Endothelial cell of umbilical vein (primary cell): Measurements from ENCODE around the gene MED15.

Experiments used
- EZH2 ChIP-seq: IDR thresholded peaks from 2 replicates; pipeline ENCODE4 v1.6.1; 2012; ENCODE audit warnings: borderline replicate concordance, low read depth, mild to moderate bottlenecking, moderate library complexity, low read length, inconsistent platforms; ENCODE audit not compliant: severe bottlenecking
- POLR2AphosphoS5 ChIP-seq: IDR thresholded peaks from 2 replicates; pipeline ENCODE4 v1.6.1; 2012; ENCODE audit warnings: low read depth, mild to moderate bottlenecking, control low read depth, low read length, moderate library complexity; ENCODE audit not compliant: insufficient read depth
- TF ChIP-seq, protein P1 (sequence below), 2 donors: IDR thresholded peaks; 1 replicate in 1 of 2; 2 replicates in 1 of 2; pipeline ENCODE4 v1.5.1; 2011; ENCODE audit warnings: low read length in 2 of 2, mild to moderate bottlenecking in 2 of 2, moderate library complexity in 2 of 2, control low read depth in 1 of 2, inconsistent platforms in 1 of 2, low read depth in 1 of 2; ENCODE audit not compliant: insufficient read depth in 1 of 2; ENCODE audit errors: extremely low read depth in 1 of 2

DNA sequence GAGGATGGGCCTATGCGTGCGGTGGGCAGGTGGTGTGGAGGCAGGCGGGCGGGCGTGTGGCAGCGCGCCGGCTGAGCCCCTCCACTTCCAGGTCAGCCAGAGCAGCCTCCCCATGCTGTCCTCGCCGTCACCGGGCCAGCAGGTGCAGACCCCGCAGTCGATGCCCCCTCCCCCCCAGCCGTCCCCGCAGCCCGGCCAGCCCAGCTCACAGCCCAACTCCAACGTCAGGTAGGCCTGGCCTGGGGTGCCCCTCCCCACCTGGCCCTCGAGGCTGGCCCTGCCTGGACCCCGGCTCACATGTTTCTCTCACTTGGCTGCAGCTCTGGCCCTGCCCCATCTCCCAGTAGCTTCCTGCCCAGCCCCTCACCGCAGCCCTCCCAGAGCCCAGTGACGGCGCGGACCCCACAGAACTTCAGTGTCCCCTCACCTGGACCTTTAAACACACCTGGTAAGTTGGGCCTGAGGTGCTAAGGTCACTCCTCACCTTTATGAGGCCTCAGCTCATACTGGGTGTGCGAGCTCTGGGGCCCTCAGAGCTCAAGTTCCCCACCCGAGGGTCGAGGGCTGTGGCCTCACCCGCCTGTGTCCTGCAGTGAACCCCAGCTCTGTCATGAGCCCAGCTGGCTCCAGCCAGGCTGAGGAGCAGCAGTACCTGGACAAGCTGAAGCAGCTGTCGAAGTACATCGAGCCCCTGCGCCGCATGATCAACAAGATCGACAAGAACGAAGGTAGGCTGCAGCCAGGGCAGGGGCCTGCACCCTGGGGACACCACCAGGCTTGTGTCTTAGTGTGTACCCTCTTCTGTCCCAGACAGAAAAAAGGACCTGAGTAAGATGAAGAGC lies 75.3 kb downstream of the MED15 start:
- TF ChIP-seq EZH2 (no peak), POLR2AphosphoS5 (no peak)
- TF ChIP-seq, protein P1, sequence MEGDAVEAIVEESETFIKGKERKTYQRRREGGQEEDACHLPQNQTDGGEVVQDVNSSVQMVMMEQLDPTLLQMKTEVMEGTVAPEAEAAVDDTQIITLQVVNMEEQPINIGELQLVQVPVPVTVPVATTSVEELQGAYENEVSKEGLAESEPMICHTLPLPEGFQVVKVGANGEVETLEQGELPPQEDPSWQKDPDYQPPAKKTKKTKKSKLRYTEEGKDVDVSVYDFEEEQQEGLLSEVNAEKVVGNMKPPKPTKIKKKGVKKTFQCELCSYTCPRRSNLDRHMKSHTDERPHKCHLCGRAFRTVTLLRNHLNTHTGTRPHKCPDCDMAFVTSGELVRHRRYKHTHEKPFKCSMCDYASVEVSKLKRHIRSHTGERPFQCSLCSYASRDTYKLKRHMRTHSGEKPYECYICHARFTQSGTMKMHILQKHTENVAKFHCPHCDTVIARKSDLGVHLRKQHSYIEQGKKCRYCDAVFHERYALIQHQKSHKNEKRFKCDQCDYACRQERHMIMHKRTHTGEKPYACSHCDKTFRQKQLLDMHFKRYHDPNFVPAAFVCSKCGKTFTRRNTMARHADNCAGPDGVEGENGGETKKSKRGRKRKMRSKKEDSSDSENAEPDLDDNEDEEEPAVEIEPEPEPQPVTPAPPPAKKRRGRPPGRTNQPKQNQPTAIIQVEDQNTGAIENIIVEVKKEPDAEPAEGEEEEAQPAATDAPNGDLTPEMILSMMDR (IDR thresholded peaks at IDR 0.05; ENCODE audit: extremely low read depth in 1 of 2, insufficient read depth in 1 of 2, low read depth in 1 of 2, low read length in 2 of 2), result no peak
